OCI-LY1 (cell line): ENCODE data around the gene HOTAIR.

ENCODE experiments used
- H2AFZ ChIP-seq: fragments of 200-600 bp; sonication (generic), shearing (Covaris generic); 2 replicates; pipeline ENCODE4 v1.6.0; 2014; ENCODE audit warnings: antibody characterized with exemption, mild to moderate bottlenecking, low read length
- H3F3A ChIP-seq: fragments of 200-600 bp; sonication (generic), shearing (Covaris generic); 2 replicates; pipeline ENCODE4 v1.6.0; 2014; ENCODE audit warnings: mild to moderate bottlenecking, antibody characterized with exemption, low read length, moderate library complexity; ENCODE audit not compliant: insufficient read depth
- H3K27ac ChIP-seq: fragments of 200-600 bp; sonication (generic); 2 replicates; pipeline ENCODE4 v1.5.1; 2014; ENCODE audit warnings: low read length, mixed run types, mild to moderate bottlenecking, low read depth; ENCODE audit not compliant: poor library complexity, severe bottlenecking
- H3K27me3 ChIP-seq: fragments of 200-600 bp; sonication (generic); 2 replicates; pipeline ENCODE4 v1.6.0; 2014; ENCODE audit warnings: antibody characterized with exemption, mild to moderate bottlenecking, low read length, moderate library complexity; ENCODE audit not compliant: insufficient read depth
- H3K36me3 ChIP-seq: fragments of 200-600 bp; sonication (generic); 2 replicates; pipeline ENCODE4 v1.6.1; 2014; ENCODE audit warnings: mild to moderate bottlenecking, antibody characterized with exemption, low read length, moderate library complexity, mixed read lengths; ENCODE audit not compliant: insufficient read depth
- H3K4me1 ChIP-seq: fragments of 200-600 bp; sonication (generic); 2 replicates; pipeline ENCODE4 v1.5.1; 2014; ENCODE audit warnings: mild to moderate bottlenecking, low read length, moderate library complexity; ENCODE audit not compliant: insufficient read depth, severe bottlenecking
- H3K4me2 ChIP-seq: fragments of 200-600 bp; sonication (generic), shearing (Covaris generic); 2 replicates; pipeline ENCODE4 v1.6.1; 2014; ENCODE audit warnings: low read length
- H3K4me3 ChIP-seq: fragments of 200-600 bp; sonication (generic); 2 replicates; pipeline ENCODE4 v1.5.1; 2014; ENCODE audit warnings: low read length, low read depth, mild to moderate bottlenecking, mixed read lengths; ENCODE audit not compliant: poor library complexity, severe bottlenecking
- H3K79me2 ChIP-seq: fragments of 200-600 bp; shearing (Covaris generic); 2 replicates; pipeline ENCODE4 v1.6.1; 2016; ENCODE audit warnings: mixed run types, low read length, mixed read lengths; ENCODE audit not compliant: insufficient read depth
- H3K9ac ChIP-seq: fragments of 200-600 bp; sonication (generic), shearing (Covaris generic); 2 replicates; pipeline ENCODE4 v1.6.1; 2014; ENCODE audit warnings: mild to moderate bottlenecking, low read length, mixed read lengths
- H3K9me2 ChIP-seq: fragments of 200-600 bp; sonication (generic), shearing (Covaris generic); 2 replicates; pipeline ENCODE4 v1.6.1; 2014; ENCODE audit warnings: low read depth, mild to moderate bottlenecking, low read length, mixed read lengths
- H3K9me3 ChIP-seq: fragments of 200-600 bp; shearing (Covaris generic); 2 replicates; pipeline ENCODE4 v1.6.1; 2014; ENCODE audit warnings: low read length, mixed read lengths
- H4K20me1 ChIP-seq: fragments of 200-600 bp; sonication (generic), shearing (Covaris generic); 2 replicates; pipeline ENCODE4 v1.6.0; 2016; ENCODE audit warnings: mild to moderate bottlenecking, low read length; ENCODE audit not compliant: insufficient read depth
- CTCF ChIP-seq: fragments of 200-600 bp; sonication (generic), shearing (Covaris generic); IDR thresholded peaks from 2 replicates; pipeline ENCODE4 v1.5.1; 2017; ENCODE audit warnings: mild to moderate bottlenecking, antibody characterized with exemption, low read length, moderate library complexity, mixed read lengths
- EZH2 ChIP-seq: fragments of 200-600 bp; sonication (generic), shearing (Covaris generic); IDR thresholded peaks from 2 replicates; pipeline ENCODE4 v1.8.0; 2017; ENCODE audit warnings: borderline replicate concordance, mixed run types, mild to moderate bottlenecking, antibody characterized with exemption, low read length, moderate library complexity, mixed read lengths

HOTAIR gene

GRCh38 chr12:53961025-53961761 is 13.6 kb downstream of the HOTAIR start:
- Histone ChIP-seq H3K79me2 (no peaks in the 10 kb centered on the region), H3K27me3 (no peaks in the 10 kb centered on the region; the same call in 1 of the 2 replicates), H3K4me3 (no peak overlapping the region), H3F3A (no peaks in the 10 kb centered on the region), H4K20me1 (no peaks in the 10 kb centered on the region), H3K4me2 (no peak overlapping the region), H3K9ac (no peak overlapping the region), H3K27ac (no peak overlapping the region), H2AFZ (no peak overlapping the region), H3K9me3 (no peaks in the 10 kb centered on the region), H3K9me2 (no peaks in the 10 kb centered on the region), H3K4me1 (no peaks in the 10 kb centered on the region), H3K36me3 (no peaks in the 10 kb centered on the region)
- TF ChIP-seq EZH2, result no peak
- TF ChIP-seq CTCF, result no peak

GRCh38 chr12:53960187-53961024 is 14.3 kb downstream of the HOTAIR start:
- Histone ChIP-seq H3F3A (no peaks in the 10 kb centered on the region), H3K27ac (no peak overlapping the region), H3K9ac (no peak overlapping the region), H3K79me2 (no peaks in the 10 kb centered on the region), H3K4me3 (no peak overlapping the region), H4K20me1 (no peaks in the 10 kb centered on the region), H3K4me1 (no peaks in the 10 kb centered on the region), H3K9me2 (no peaks in the 10 kb centered on the region), H3K36me3 (no peaks in the 10 kb centered on the region), H3K27me3 (no peaks in the 10 kb centered on the region; the same call in 1 of the 2 replicates), H3K9me3 (no peaks in the 10 kb centered on the region), H2AFZ (no peak overlapping the region), H3K4me2 (no peak overlapping the region)
- TF ChIP-seq EZH2 (no peak), CTCF (no peak)

- no peak overlapping the region for H3K4me2 ChIP-seq
- no peaks in the 10 kb centered on the region for H4K20me1 ChIP-seq
- no peak for TF ChIP-seq CTCF
- no peak for TF ChIP-seq EZH2
- no peak overlapping the region for H3K9ac ChIP-seq
- no peaks in the 10 kb centered on the region for H3K36me3 ChIP-seq
- H3K27ac ChIP-seq, result no peak overlapping the region
- H3K4me1 ChIP-seq, result no peaks in the 10 kb centered on the region
- no peak overlapping the region for H2AFZ ChIP-seq
- H3K27me3 ChIP-seq, result no peaks in the 10 kb centered on the region; the same call in 1 of the 2 replicates
- H3K79me2 ChIP-seq, result no peaks in the 10 kb centered on the region
- H3F3A ChIP-seq, result no peaks in the 10 kb centered on the region
- H3K9me2 ChIP-seq, result no peaks in the 10 kb centered on the region
- no peak overlapping the region for H3K4me3 ChIP-seq
- H3K9me3 ChIP-seq, result no peaks in the 10 kb centered on the region
These were observed 15.4 kb downstream of the HOTAIR start for GRCh38 chr12:53959314-53959713.
